ENCODE data around the gene S100A16.

The S100A16 gene

GRCh38 chr1:153560771-153561465 is 52.0 kb downstream of the S100A16 start:
- no peak for DNase-seq

GRCh38 chr1:153560241-153560640 is 52.7 kb downstream of the S100A16 start:
- no peak for DNase-seq

GRCh38 chr1:153557877-153558276 is 55.1 kb downstream of the S100A16 start:
- no peak for DNase-seq

All from stimulated activated CD4-positive, alpha-beta T cell treated with anti-CD3 and anti-CD28 coated beads, Interleukin-12 subunit alpha, Interleukin-12 subunit beta, amount 100 ng/mL, for 4 hours (primary cell).